ENCODE results near the gene PNPLA7.
"Not testable (repeated sequence)": the region's sequence is repeated elsewhere in the genome, so short reads cannot be mapped to it uniquely, and the experiment has no call there.

Gene PNPLA7

DNA sequence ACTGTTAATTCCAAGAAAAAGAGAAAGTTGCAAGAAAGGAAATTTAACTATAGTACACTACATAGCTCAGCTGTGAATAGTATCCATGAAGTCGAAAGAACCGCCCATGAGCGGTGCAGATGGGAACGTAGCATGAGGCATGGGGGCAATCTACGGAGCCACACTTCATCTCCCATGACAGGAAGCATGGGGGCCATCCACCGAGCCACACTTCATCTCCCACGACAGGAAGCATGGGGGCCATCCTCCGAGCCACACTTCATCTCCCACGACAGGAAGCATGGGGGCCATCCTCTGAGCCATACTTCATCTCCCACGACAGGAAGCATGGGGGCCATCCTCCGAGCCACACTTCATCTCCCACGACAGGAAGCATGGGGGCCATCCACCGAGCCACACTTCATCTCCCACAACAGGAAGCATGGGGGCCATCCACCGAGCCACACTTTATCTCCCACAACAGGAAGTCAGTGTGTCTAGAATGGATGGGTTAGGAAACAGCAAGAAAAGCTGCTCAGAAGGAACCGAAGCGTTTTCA is 13.5 kb downstream of the PNPLA7 start:
- not testable (repeated sequence) for DNase-seq

- no peak for DNase-seq
These were observed 15.1 kb downstream of the PNPLA7 start for GRCh38 chr9:137535120-137535428.

DNA sequence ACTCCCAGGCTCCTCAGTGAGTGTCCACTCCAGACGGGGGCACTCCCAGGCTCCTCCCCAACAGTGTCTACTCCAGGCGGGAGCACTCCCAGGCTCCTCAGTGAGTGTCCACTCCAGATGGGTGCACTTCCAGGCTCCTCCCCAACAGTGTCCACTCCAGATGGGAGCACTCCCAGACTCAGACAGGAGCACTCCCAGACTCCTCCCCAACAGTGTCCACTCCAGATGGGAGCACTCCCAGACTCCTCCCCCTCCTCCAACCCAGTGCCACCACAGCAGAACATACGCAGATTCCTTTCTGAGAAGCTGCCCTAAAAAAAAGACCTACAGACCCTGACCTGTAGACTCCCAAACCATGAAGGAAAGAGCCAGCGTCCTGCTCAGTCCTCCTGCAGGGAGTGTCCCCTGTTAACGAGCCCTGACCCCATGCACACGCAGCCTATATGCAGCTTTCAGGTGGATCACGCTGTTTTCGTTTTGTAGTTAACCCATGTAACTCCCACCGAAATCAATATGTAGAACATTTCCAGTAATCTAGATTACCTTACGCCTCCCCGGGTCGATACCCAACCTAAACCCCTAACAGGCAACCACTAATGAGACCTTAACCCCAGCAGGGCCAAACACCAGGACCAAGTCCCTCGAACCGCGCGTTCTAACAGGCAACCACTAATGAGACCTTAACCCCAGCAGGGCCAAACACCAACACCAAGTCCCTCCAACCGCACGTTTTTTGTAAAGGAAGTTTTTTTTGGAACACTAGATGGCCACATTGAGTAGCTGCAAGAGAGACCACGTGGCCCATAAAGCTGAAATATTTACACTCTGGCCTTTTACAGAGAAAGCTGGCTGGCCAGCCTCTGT is 15.7 kb downstream of the PNPLA7 start:
- peak; percentile 51 for DNase-seq

GRCh38 chr9:137532891-137533468 is 17.2 kb downstream of the PNPLA7 start:
- not testable (repeated sequence) for DNase-seq

- DNase-seq = no peak
These were observed 19.0 kb downstream of the PNPLA7 start for GRCh38 chr9:137531099-137531765.

DNA sequence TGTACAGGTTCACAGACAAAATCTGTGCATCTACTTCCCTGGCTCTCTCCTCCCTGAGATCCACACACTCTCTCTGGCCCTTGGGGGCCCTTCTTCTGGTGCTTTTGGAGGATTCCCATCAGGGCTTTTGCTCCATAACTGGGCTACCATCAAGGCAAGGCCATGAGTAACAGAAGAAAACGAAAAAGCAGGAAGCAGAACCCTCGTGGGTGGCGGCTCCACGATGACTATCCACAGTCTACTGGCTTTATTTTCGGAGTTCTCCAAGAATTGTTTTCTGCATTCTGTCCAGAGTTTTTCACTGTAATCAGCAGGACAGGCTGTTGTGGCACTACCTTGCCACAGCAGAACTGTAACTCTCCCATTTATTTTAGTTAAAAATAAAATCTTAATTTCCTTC is 19.9 kb downstream of the PNPLA7 start:
- no peak for DNase-seq

GRCh38 chr9:137524981-137525317 is 25.3 kb downstream of the PNPLA7 start:
- no peak for DNase-seq

GRCh38 chr9:137524161-137524980 is 25.8 kb downstream of the PNPLA7 start:
- no peak for DNase-seq

GRCh38 chr9:137522746-137523455 is 27.3 kb downstream of the PNPLA7 start:
- DNase-seq = no peak

DNA sequence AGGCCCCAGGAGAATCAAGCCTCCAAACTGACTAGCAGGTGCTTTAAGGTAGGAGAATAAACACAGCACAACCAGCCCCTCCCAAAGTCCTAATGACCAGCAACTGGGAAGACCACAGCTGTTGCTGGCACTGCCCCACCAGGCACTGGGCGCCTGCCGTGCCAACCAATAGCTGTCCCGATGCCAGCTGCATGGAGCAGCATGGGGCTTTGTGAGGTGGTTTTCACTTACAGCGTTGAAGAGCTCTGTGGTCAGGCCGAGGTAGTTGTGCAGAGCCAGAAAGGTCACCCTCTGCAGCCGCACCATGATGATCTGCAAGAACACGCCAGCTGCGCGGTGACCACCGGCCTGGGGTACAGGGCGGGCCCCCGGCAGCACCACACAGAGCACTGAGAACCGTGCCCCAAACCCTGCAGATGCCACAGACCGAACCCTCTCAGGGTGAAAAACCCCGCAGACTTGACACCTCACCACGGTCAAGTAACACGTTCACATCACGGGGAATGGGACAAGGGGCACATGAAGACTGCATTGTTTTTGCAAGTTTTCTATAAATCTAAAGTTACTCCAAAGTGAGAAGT is 28.7 kb downstream of the PNPLA7 start:
- DNase-seq = no peak

GRCh38 chr9:137520614-137521404 is 29.4 kb downstream of the PNPLA7 start:
- no peak for DNase-seq

DNA sequence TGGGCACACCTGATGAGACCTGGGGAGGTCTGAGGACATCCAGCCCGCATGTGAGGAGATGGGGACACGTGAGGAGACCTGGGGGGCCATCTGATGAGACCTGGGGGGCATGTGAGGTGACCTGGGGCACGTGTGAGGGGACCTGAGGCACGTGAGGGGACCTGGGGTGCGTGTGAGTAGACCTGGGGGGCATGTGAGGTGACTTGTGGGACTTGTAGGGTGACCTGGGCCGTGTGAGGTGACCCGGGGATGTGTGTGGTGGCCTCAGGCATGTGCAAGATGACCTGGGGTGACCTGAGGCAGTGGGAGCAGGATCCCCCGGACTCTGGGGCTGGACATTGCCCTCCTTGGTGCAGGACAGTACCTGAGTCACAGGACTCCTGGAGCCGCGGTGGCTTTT is 30.6 kb downstream of the PNPLA7 start:
- no peak for DNase-seq

GRCh38 chr9:137518661-137519459 is 31.3 kb downstream of the PNPLA7 start:
- DNase-seq = peak; percentile 72

DNA sequence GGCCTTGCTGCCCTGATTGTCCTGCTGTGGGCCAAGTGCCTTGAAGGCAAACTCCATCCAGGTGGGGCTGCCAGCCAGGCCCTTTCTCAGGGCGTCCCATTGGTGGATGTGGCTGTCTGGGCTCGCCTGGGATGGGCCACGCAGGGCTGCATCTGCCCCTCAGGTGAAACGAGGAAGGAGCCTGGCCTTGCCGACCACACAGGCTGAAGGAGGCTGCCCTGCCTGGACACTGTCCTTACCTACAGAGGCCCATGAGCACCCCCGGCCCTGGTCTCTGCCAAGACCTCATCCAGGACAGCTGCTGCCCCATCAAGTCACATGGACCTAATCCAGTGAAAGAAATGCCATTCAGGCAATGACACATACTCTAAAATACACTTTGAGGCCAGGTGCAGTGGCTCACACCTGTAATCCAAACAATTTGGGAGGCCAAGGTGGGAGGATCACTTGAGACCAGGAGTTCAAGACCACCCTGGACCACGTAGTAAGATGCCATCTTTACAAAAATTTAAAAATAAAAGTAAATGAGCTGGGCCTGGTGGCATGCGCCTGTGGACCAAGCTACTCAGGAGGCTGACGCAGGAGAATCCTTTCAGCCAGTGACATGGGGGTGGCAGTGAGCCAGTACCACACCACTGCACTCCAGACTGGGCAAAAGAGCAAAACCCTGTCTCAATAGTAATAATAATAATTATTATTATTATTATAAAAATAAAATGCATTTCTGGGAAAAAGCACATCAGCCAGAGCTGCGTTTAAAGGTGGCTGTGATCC is 33.9 kb downstream of the PNPLA7 start:
- no peak for DNase-seq

GRCh38 chr9:137515338-137515724 is 34.9 kb downstream of the PNPLA7 start:
- DNase-seq = no peak

DNA sequence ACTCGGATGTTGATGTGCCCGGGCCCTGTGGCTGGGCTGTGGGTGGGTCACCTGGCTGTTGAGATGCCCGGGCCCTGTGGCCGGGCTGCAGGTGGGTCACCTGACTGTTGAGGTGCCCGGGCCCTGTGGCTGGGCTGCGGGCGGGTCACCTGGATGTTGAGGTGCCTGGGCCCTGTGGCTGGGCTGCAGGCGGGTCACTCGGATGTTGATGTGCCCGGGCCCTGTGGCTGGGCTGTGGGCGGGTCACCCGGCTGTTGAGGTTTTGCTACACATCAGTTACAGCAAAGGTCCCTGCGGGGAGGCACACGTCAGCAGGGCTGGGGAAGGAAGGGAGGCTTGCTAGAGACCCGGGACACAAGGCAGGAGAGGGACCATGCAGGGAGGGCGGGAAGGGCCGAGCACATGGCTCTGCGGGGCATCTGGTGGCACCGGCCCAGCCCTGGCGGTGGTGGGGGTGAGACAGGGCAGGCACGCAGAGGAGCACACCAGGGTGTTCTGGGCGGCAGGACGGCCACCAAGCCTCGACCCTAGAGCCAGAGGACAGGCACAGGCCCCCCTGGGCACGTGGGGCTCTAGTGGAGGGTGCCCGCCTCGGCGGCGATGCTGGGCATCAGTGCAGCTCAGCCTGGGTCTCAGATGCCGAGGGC is 35.4 kb downstream of the PNPLA7 start:
- no peak for DNase-seq

DNA sequence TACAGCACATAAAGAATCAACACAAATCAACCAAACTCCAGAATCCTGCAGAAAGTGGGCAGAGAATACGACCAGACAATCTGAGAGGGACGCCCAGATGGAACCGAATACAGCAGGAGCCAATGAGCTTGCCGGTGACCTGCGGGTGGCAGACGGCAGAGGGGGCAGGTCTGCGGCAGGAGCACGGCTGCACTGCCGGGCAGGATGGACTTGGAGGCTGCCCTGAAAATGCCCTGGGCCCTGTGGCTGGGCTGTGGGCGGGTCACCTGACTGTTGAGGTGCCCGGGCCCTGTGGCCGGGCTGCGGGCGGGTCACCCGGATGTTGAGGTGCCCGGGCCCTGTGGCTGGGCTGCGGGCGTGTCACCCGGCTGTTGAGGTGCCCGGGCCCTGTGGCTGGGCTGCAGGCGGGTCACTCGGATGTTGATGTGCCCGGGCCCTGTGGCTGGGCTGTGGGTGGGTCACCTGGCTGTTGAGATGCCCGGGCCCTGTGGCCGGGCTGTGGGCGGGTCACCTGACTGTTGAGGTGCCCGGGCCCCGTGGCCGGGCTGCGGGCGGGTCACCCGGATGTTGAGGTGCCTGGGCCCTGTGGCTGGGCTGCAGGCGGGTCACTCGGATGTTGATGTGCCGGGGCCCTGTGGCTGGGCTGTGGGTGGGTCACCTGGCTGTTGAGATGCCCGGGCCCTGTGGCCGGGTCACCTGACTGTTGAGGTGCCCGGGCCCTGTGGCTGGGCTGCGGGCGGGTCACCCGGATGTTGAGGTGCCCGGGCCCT is 36.2 kb downstream of the PNPLA7 start:
- DNase-seq = not testable (repeated sequence)

DNA sequence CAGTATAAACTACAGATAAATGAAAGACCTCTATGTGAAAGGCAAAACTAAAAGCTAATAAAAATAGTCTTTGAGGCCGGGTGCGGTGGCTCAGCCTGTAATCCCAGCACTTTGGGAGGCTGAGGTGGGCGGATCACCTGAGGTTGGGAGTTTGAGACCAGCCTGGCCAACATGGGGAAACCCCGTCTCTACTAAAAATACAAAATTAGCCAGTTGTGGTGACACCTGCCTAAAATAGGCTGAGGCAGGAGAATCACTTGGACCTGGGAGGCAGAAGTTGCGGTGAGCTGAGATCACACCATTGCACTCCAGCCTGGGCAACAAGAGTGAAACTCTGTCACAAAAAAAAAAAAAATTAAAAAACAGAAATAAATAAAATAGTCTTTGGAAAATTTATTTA is 37.1 kb downstream of the PNPLA7 start:
- not testable (repeated sequence) for DNase-seq
